Skeletal muscle cell (primary cell): ENCODE results near the gene HS3ST5.
A peak's percentile ranks its signal among the peaks of the same experiment; 100 is the strongest.
"Not testable (repeated sequence)": the region's sequence is repeated elsewhere in the genome, so short reads cannot be mapped to it uniquely, and the experiment has no call there.

Source experiments
- DNase-seq: peaks from one replicate; pipeline ENCODE4 v3.0.0-alpha.2; 2010; ENCODE audit warnings: low read depth
- H3K4me3 ChIP-seq: 2 replicates; pipeline ENCODE4 v1.5.1; 2011; ENCODE audit warnings: low read depth, mild to moderate bottlenecking, control low read depth, low read length, moderate library complexity

The HS3ST5 gene

GRCh38 chr6:114342086-114342825, 567 bp downstream of the HS3ST5 start:
- no peak for DNase-seq
- H3K4me3 ChIP-seq, result peak overlapping the region; percentile 54

DNA sequence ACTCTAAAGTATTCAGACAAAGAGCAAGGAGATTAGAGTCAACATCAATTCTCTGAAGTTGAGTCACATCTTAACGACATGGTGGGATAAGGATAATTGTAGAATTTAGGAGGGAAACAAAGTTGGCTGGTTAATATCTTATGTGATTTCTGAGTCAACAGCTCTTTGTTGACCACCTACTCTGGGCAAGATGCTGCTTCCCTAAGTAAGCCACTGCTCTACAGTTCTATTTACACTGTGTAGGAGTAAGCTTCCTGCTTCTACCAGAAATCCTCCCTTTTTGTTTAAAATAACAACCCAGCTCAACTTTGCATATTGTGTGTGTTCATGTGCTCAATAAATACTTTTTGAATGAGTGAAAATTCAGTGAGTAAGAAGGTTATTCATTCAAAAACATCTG, 3.1 kb downstream of the HS3ST5 start:
- DNase-seq, result no peak
- no peak overlapping the region for H3K4me3 ChIP-seq

DNA sequence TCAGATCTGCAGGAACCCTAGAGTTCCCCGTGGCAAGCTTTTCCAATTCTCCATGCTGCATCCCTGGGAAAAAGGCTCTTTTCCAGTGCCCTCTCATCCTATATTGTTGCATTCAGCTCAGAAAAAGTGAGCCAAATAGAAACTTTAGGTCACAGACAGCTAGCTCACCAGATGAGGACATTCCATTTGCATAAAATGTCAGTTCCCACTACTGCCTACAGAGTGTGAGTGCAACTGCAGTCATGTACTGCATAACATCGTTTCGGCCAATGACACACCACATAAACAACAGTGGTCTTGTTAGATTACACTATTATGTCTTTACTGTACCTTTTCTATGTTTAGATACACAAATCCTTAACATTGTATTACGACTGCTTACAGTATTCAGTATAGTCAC, 8.6 kb downstream of the HS3ST5 start:
- no peak for DNase-seq
- H3K4me3 ChIP-seq, result no peak overlapping the region

GRCh38 chr6:114327074-114327473, 15.7 kb downstream of the HS3ST5 start:
- H3K4me3 ChIP-seq, result no peak overlapping the region
- DNase-seq, result no peak

- no peak overlapping the region for H3K4me3 ChIP-seq
- DNase-seq, result no peak
Observed at GRCh38 chr6:114323784-114324183, 19.0 kb downstream of the HS3ST5 start.

GRCh38 chr6:114319749-114320148, 23.1 kb downstream of the HS3ST5 start:
- H3K4me3 ChIP-seq, result no peak overlapping the region
- DNase-seq, result no peak

- DNase-seq, result no peak
- no peak overlapping the region for H3K4me3 ChIP-seq
Observed at GRCh38 chr6:114315831-114316595, 26.8 kb downstream of the HS3ST5 start.

- not testable (repeated sequence) for DNase-seq
Observed at GRCh38 chr6:114313816-114314215, 29.0 kb downstream of the HS3ST5 start.

DNA sequence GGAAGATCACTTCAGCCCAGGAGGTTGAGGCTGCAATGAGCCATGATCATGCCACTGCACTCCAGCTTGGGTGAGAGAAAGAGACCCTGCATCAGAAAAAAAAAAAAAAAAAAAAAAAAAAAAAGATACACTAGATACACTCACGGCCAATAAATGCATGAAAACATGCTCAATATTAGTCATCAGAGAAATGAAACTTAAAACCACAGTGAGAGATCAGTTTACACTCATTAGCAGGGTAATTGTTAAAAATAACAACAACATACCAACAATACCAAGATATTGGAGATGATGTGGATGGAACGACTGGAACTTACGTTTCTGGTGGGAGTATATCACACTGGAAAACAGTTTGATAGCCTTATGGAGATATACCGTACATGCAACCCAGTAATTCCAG, 29.9 kb downstream of the HS3ST5 start:
- DNase-seq, result no peak
- no peak overlapping the region for H3K4me3 ChIP-seq

More at GRCh38 chr6:114313816-114314215, 29.0 kb downstream of the HS3ST5 start:
- not testable (repeated sequence) for H3K4me3 ChIP-seq

DNA sequence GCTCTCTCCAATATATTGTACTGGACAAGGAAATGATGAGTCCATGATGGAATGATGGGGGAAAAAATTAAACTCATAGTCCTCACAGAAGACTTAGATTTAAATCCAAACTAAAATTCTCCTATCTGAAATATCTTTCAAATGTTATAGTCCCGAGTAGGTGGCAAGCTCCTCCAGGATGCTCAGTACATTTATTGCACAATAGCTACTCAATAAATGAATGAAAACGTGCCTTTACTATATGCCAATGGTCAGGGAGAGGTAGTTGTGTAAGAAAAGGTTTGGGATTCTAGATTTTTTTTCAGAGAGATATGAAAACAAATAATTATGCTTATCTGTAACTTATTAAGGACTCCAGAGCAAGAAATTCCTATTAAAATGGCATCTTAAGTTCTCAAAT, 32.8 kb downstream of the HS3ST5 start:
- no peak overlapping the region for H3K4me3 ChIP-seq
- DNase-seq, result no peak

DNA sequence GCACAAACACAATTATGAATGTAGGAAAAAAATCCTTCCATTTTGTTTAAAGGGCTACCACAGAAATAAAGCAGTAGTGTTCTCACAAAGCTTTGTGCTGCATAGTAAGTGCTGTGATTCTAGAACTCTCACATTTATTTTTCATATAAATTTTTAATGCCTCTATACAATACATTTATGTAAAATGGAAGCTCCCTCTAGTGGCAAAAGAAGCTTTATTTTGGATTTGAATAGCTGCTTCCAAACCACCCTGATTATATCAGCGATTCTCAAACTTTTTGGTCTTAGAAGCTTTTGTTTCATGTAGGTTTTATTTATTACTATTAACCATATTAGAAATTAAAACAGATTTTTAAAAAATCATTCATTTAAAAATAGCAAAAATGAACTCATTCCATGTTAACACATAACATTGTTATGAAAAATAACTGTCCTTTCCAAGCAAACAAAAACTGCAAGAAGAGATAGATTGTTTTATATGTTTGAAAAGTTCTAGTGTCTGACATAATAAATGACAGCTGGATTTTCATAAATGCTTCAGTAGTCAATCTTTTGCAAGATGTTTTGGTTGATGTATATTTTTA, 38.4 kb downstream of the HS3ST5 start:
- H3K4me3 ChIP-seq, result no peak overlapping the region
- no peak for DNase-seq

- DNase-seq, result no peak
- no peak overlapping the region for H3K4me3 ChIP-seq
Observed at GRCh38 chr6:114301596-114302219, 41.1 kb downstream of the HS3ST5 start.

DNA sequence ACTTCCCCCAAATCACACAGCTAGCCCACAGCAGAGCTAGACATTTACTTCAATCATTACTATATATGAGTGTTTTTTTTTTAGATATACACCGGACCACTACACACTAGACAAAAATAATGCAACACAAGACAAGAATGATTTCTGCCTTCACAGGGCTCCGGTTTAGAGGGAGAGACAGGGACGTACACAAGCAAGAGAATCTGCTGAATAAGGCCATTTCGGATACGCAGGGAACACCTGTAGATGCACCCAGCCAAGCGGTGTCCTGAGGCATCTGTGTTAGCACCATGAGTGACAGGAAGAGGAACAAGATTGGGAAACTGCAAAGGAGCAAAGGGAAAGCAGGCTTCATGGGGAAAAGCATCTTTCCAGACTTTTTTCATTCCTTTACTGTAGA, 45.7 kb downstream of the HS3ST5 start:
- no peak for DNase-seq
- no peak overlapping the region for H3K4me3 ChIP-seq

DNA sequence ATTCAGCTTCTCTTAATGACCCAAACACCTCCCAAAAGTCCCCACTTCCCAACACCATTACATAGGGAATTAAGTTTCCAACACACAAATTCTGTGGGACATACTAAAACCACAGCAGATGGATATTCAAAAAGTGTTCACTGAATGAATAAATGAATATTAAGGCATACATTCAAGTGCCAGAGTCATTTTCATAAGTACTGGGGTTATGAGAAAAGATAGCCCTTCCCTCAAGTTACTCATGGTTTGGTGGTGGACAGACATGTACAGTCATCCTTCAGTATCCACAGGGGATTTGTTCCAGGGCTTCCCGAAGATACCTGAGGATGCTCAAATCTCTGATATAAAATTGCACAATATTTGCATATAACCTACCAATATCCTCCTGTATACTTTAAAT, 50.4 kb downstream of the HS3ST5 start:
- no peak overlapping the region for H3K4me3 ChIP-seq
- no peak for DNase-seq

- no peak for DNase-seq
- no peak overlapping the region for H3K4me3 ChIP-seq
Observed at GRCh38 chr6:114291428-114291827, 51.4 kb downstream of the HS3ST5 start.

DNA sequence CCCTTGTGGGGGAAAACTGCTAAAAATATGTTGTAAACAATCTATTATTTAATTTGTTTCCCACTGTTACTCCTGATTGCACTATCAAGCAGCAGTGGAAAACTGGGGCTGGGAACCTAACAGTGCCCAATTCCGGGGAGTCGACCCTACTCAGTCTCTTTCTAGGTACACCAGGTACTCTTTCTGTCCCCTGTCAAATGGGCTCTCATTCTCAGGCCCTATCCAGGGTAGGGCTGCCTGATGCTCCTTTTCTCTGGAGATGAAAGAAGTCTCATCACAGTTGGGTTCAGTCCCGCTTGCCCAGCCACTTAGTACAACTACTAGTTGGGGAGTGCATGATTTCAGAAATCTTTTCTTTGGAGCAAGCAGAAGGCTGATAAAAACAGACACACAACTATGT, 52.0 kb downstream of the HS3ST5 start:
- no peak for DNase-seq
- no peak overlapping the region for H3K4me3 ChIP-seq

GRCh38 chr6:114288701-114289495, 53.9 kb downstream of the HS3ST5 start:
- DNase-seq, result no peak

DNA sequence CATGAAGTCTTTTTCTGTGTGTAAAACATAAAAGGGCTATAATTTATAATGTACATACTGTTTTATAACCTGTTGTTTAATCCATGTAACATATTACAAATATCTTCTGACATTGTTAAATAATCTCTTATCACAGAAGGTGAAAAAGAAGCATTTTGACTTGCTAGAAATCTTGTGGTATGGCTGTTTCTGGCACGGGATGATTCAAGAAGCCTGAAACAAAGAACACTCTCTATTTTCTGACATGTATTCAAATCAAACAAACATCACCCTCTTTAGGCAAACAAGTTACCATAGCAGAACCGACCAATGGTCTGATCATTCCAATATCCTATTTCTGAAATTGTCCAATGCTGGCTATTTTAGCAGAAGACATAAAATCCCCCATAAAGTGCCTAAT, 55.4 kb downstream of the HS3ST5 start:
- H3K4me3 ChIP-seq, result no peak overlapping the region
- DNase-seq, result no peak

More at GRCh38 chr6:114288701-114289495, 53.9 kb downstream of the HS3ST5 start:
- H3K4me3 ChIP-seq, result no peak overlapping the region

GRCh38 chr6:114286211-114286610, 56.6 kb downstream of the HS3ST5 start:
- DNase-seq, result no peak
- H3K4me3 ChIP-seq, result no peak overlapping the region
